NCI-H2107 (cell line): Measurements from ENCODE around the gene RFK.
"Not testable (repeated sequence)": the region's sequence is repeated elsewhere in the genome, so short reads cannot be mapped to it uniquely, and the experiment has no call there.

Experiments used
- DNase-seq: peaks from one replicate; lab custom pipeline; 2025; lab: John Stamatoyannopoulos, UW

RFK gene

GRCh38 chr9:76370396-76371023 is 23.7 kb downstream of the RFK start:
- DNase-seq = no peak

- peak; percentile 71 for DNase-seq
These were observed 24.6 kb downstream of the RFK start for GRCh38 chr9:76369583-76369982.

- DNase-seq = no peak
These were observed 28.0 kb downstream of the RFK start for GRCh38 chr9:76366275-76366674.

GRCh38 chr9:76365028-76365427 is 29.2 kb downstream of the RFK start:
- DNase-seq = no peak

- no peak for DNase-seq
These were observed 31.2 kb downstream of the RFK start for GRCh38 chr9:76363032-76363395.

GRCh38 chr9:76362332-76363031 is 31.7 kb downstream of the RFK start:
- not testable (repeated sequence) for DNase-seq

GRCh38 chr9:76359766-76360165 is 34.5 kb downstream of the RFK start:
- DNase-seq = no peak

- DNase-seq = no peak
These were observed 34.9 kb downstream of the RFK start for GRCh38 chr9:76359365-76359764.

GRCh38 chr9:76358628-76359280 is 35.5 kb downstream of the RFK start:
- no peak for DNase-seq

GRCh38 chr9:76357555-76357954 is 36.7 kb downstream of the RFK start:
- no peak for DNase-seq

GRCh38 chr9:76355886-76356285 is 38.3 kb downstream of the RFK start:
- no peak for DNase-seq

GRCh38 chr9:76354221-76354620 is 40.0 kb downstream of the RFK start:
- DNase-seq = no peak

- DNase-seq = no peak
These were observed 40.9 kb downstream of the RFK start for GRCh38 chr9:76353280-76353679.

- DNase-seq = no peak
These were observed 42.1 kb downstream of the RFK start for GRCh38 chr9:76352026-76352620.

- DNase-seq = no peak
These were observed 43.2 kb downstream of the RFK start for GRCh38 chr9:76351006-76351405.

GRCh38 chr9:76349865-76350264 is 44.4 kb downstream of the RFK start:
- DNase-seq = no peak

- no peak for DNase-seq
These were observed 51.4 kb downstream of the RFK start for GRCh38 chr9:76342858-76343257.

- no peak for DNase-seq
These were observed 52.0 kb downstream of the RFK start for GRCh38 chr9:76342201-76342600.

- DNase-seq = no peak
These were observed 52.6 kb downstream of the RFK start for GRCh38 chr9:76341616-76342015.

GRCh38 chr9:76338418-76338817 is 55.8 kb downstream of the RFK start:
- DNase-seq = no peak

- DNase-seq = no peak
These were observed 58.2 kb downstream of the RFK start for GRCh38 chr9:76336027-76336426.
